Measurements from ENCODE around the gene SIRT5. TPM values are rescaled to one million over a fixed set of nuclear protein-coding genes. Genes with fewer than 3 reads are reported as not detected.

Gene SIRT5
- total RNA-seq, 6 donors from 2014 or later: 7.0 to 19.9 (median 11.0) TPM

GRCh38 chr6:13643125-13643524 lies 68.7 kb downstream of the SIRT5 start:
- H3K27ac ChIP-seq: no peak overlapping the region
- H3K27me3 ChIP-seq: no peaks in the 10 kb centered on the region
- no peak overlapping the region for H3K4me3 ChIP-seq
- TF ChIP-seq EP300 (IDR thresholded peaks at IDR 0.05) (no peak), POLR2AphosphoS5 (IDR thresholded peaks at IDR 0.05) (no peak), CTCF (IDR thresholded peaks at IDR 0.05) (no peak), POLR2A (IDR thresholded peaks at IDR 0.05) (no peak)
- no peak for DNase-seq
- 74 to 87% methylated on average over 3 of the region's 3 CpGs for WGBS, 2 donors
- H3K36me3 ChIP-seq: peaks cover 0 to 32% (median 10%) of the 10 kb centered on the region in 4 donors
- no peaks in the 10 kb centered on the region for H3K4me1 ChIP-seq
- H3K9me3 ChIP-seq: no peaks in the 10 kb centered on the region
- no peak for ATAC-seq (ENCODE audit: low FRiP score in 2 of 2)

DNA sequence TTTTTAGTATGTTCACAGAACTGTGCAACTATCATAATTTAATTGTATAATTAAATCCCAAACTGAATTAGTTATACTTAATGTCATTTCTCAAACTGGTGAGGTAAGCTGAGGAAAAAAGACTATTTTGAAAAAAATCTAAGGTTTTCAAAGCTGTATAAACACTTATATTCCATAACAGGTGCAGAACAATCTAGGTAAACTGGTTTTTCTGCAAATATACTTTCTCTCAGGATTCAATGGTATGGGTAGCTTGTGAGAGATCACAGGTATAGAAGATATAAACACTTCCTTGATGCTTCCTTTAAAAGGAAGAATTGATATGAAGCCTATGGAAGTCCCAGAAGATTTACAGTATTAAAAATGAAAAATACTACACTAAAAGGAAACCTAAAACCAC lies 74.4 kb downstream of the SIRT5 start:
- no peak for ATAC-seq (ENCODE audit: low FRiP score in 2 of 2)
- peaks cover 0 to 7% (median 3%) of the 10 kb centered on the region in 4 donors for H3K36me3 ChIP-seq
- no peak for DNase-seq
- H3K4me1 ChIP-seq: peaks cover 0 to 5% (median 1%) of the 10 kb centered on the region in 4 donors
- TF ChIP-seq CTCF (IDR thresholded peaks at IDR 0.05): no peak
- TF ChIP-seq EP300 (IDR thresholded peaks at IDR 0.05): no peak
- no peak for TF ChIP-seq POLR2A (IDR thresholded peaks at IDR 0.05)
- no peak for TF ChIP-seq POLR2AphosphoS5 (IDR thresholded peaks at IDR 0.05)
- no peak overlapping the region for H3K27ac ChIP-seq
- no peaks in the 10 kb centered on the region for H3K9me3 ChIP-seq
- H3K4me3 ChIP-seq: no peak overlapping the region
- no peaks in the 10 kb centered on the region for H3K27me3 ChIP-seq

- no peak for DNase-seq
- Histone ChIP-seq H3K4me3 (no peak overlapping the region), H3K9me3 (no peaks in the 10 kb centered on the region), H3K27ac (no peak overlapping the region), H3K4me1 (peaks cover 0 to 11% (median 3%) of the 10 kb centered on the region in 4 donors), H3K36me3 (peaks cover 0 to 6% (median 2%) of the 10 kb centered on the region in 4 donors), H3K27me3 (no peaks in the 10 kb centered on the region)
- ATAC-seq (ENCODE audit: low FRiP score in 2 of 2): no peak
- TF ChIP-seq POLR2A (IDR thresholded peaks at IDR 0.05) (no peak), EP300 (IDR thresholded peaks at IDR 0.05) (no peak)
- 85 to 90% methylated on average over 4 of the region's 4 CpGs for WGBS, 2 donors
Observed at GRCh38 chr6:13649393-13649792, 75.0 kb downstream of the SIRT5 start.

- 87 to 90% methylated on average over 2 of the region's 2 CpGs for WGBS, 2 donors
- peaks cover 0 to 8% (median 3%) of the 10 kb centered on the region in 4 donors for H3K36me3 ChIP-seq
- no peak for TF ChIP-seq EP300 (IDR thresholded peaks at IDR 0.05)
- TF ChIP-seq CTCF (IDR thresholded peaks at IDR 0.05): no peak
- TF ChIP-seq POLR2A (IDR thresholded peaks at IDR 0.05): no peak
- TF ChIP-seq POLR2AphosphoS5 (IDR thresholded peaks at IDR 0.05): no peak
- H3K27ac ChIP-seq: no peak overlapping the region
- no peak overlapping the region for H3K4me3 ChIP-seq
- no peak for ATAC-seq (ENCODE audit: low FRiP score in 2 of 2)
- H3K27me3 ChIP-seq: no peaks in the 10 kb centered on the region
- H3K9me3 ChIP-seq: no peaks in the 10 kb centered on the region
- peaks cover 0 to 19% (median 5%) of the 10 kb centered on the region in 4 donors for H3K4me1 ChIP-seq
- DNase-seq: no peak
Observed at GRCh38 chr6:13653296-13653695, 78.9 kb downstream of the SIRT5 start.

GRCh38 chr6:13654496-13654895 lies 80.1 kb downstream of the SIRT5 start:
- Histone ChIP-seq H3K27me3 (no peaks in the 10 kb centered on the region), H3K4me1 (peaks cover 0 to 20% (median 5%) of the 10 kb centered on the region in 4 donors), H3K36me3 (peaks cover 0 to 8% (median 3%) of the 10 kb centered on the region in 4 donors), H3K4me3 (no peak overlapping the region), H3K27ac (no peak overlapping the region), H3K9me3 (no peaks in the 10 kb centered on the region)
- DNase-seq (no peak), ATAC-seq (ENCODE audit: low FRiP score in 2 of 2) (no peak)
- TF ChIP-seq POLR2A (IDR thresholded peaks at IDR 0.05) (no peak), CTCF (IDR thresholded peaks at IDR 0.05) (no peak), POLR2AphosphoS5 (IDR thresholded peaks at IDR 0.05) (no peak), EP300 (IDR thresholded peaks at IDR 0.05) (no peak)

Data from upper lobe of left lung (tissue), 6 donors.